ENCODE results near the gene FAT1.
A peak's percentile ranks its signal among the peaks of the same experiment; 100 is the strongest.

The FAT1 gene

GRCh38 chr4:186684220-186684619 lies 39.4 kb downstream of the FAT1 start:
- Histone ChIP-seq H3K4me2 (ENCODE audit: insufficient read depth, low read length, poor library complexity, severe bottlenecking) (no peak overlapping the region), H3K18ac (ENCODE audit: low read length) (no peak overlapping the region), H3K4me1 (ENCODE audit: control insufficient read depth in 2 of 2, insufficient read depth in 1 of 2, low read depth in 1 of 2, low read length in 2 of 2) (peaks cover 16 to 28% of the 10 kb centered on the region in 2 donors), H2AK5ac (ENCODE audit: low read depth, low read length) (no peak overlapping the region), H3K9ac (ENCODE audit: low read depth, low read length, poor library complexity) (no peak overlapping the region), H4K91ac (ENCODE audit: low read depth, low read length, poor library complexity) (no peak overlapping the region), H4K8ac (ENCODE audit: low read depth, low read length) (no peak overlapping the region), H3K4me3 (ENCODE audit: low read length in 2 of 2) (no peak overlapping the region), H3K9me3 (replicated peaks in 1 of 2; ENCODE audit: control insufficient read depth in 2 of 2, insufficient read depth in 1 of 2, low read depth in 1 of 2, low read length in 2 of 2) (peaks cover 0 to 5% of the 10 kb centered on the region in 2 donors), H3K14ac (ENCODE audit: low read length) (no peak overlapping the region), H2BK120ac (ENCODE audit: low read depth, low read length) (no peak overlapping the region), H2BK5ac (ENCODE audit: low read length) (no peak overlapping the region), H3K23ac (ENCODE audit: low read depth, low read length, poor library complexity) (no peak overlapping the region), H3K79me1 (ENCODE audit: low read depth, low read length) (peaks cover 2% of the 10 kb centered on the region), H3K27ac (replicated peaks; ENCODE audit: low read length) (no peak overlapping the region), H3K4ac (ENCODE audit: low read length) (no peak overlapping the region), H2BK15ac (ENCODE audit: low read length) (no peak overlapping the region), H3K36me3 (replicated peaks in 1 of 2; ENCODE audit: control insufficient read depth in 2 of 2, insufficient read depth in 2 of 2, low read length in 2 of 2) (peaks cover 6 to 28% of the 10 kb centered on the region in 2 donors), H2BK12ac (ENCODE audit: low read length) (no peak overlapping the region), H2AFZ (ENCODE audit: low read length) (no peak overlapping the region), H3K27me3 (ENCODE audit: control insufficient read depth in 3 of 3, insufficient read depth in 3 of 3, low read depth in 1 of 3, low read length in 3 of 3) (no peaks in the 10 kb centered on the region)
- no CpG with 5 or more reads among the region's 12 CpGs for WGBS, 2 donors (ENCODE audit: extremely low coverage in 2 of 2, insufficient read length in 2 of 2, insufficient replicate concordance in 1 of 2)
- no peak for DNase-seq (ENCODE audit: low spot score)

- Histone ChIP-seq H2BK120ac (ENCODE audit: low read depth, low read length) (no peak overlapping the region), H3K9ac (ENCODE audit: low read depth, low read length, poor library complexity) (no peak overlapping the region), H3K4ac (ENCODE audit: low read length) (no peak overlapping the region), H2BK5ac (ENCODE audit: low read length) (no peak overlapping the region), H3K36me3 (replicated peaks in 1 of 2; ENCODE audit: control insufficient read depth in 2 of 2, insufficient read depth in 2 of 2, low read length in 2 of 2) (peaks cover 6 to 31% of the 10 kb centered on the region in 2 donors), H3K4me1 (ENCODE audit: control insufficient read depth in 2 of 2, insufficient read depth in 1 of 2, low read depth in 1 of 2, low read length in 2 of 2) (peaks cover 9 to 11% of the 10 kb centered on the region in 2 donors), H2AFZ (ENCODE audit: low read length) (no peak overlapping the region), H3K9me3 (replicated peaks in 1 of 2; ENCODE audit: control insufficient read depth in 2 of 2, insufficient read depth in 1 of 2, low read depth in 1 of 2, low read length in 2 of 2) (peaks cover 0 to 5% of the 10 kb centered on the region in 2 donors), H3K23ac (ENCODE audit: low read depth, low read length, poor library complexity) (no peak overlapping the region), H3K18ac (ENCODE audit: low read length) (no peak overlapping the region), H3K4me2 (ENCODE audit: insufficient read depth, low read length, poor library complexity, severe bottlenecking) (no peak overlapping the region), H2BK15ac (ENCODE audit: low read length) (no peak overlapping the region), H2BK12ac (ENCODE audit: low read length) (no peak overlapping the region), H3K27me3 (ENCODE audit: control insufficient read depth in 3 of 3, insufficient read depth in 3 of 3, low read depth in 1 of 3, low read length in 3 of 3) (no peaks in the 10 kb centered on the region), H3K14ac (ENCODE audit: low read length) (no peak overlapping the region), H3K4me3 (ENCODE audit: low read length in 2 of 2) (no peak overlapping the region), H3K79me1 (ENCODE audit: low read depth, low read length) (peaks cover 2% of the 10 kb centered on the region), H3K27ac (replicated peaks; ENCODE audit: low read length) (no peak overlapping the region), H4K8ac (ENCODE audit: low read depth, low read length) (no peak overlapping the region), H2AK5ac (ENCODE audit: low read depth, low read length) (no peak overlapping the region), H4K91ac (ENCODE audit: low read depth, low read length, poor library complexity) (no peak overlapping the region)
- WGBS, 2 donors (ENCODE audit: extremely low coverage in 2 of 2, insufficient read length in 2 of 2, insufficient replicate concordance in 1 of 2), result no CpG with 5 or more reads among the region's 6 CpGs
- DNase-seq (ENCODE audit: low spot score), result no peak
Measured at GRCh38 chr4:186680641-186681040, 43.0 kb downstream of the FAT1 start.

- peaks cover 2% of the 10 kb centered on the region for H3K79me1 ChIP-seq (ENCODE audit: low read depth, low read length)
- peak overlapping the region; percentile 25 for H3K27ac ChIP-seq (replicated peaks; ENCODE audit: low read length)
- H2AK5ac ChIP-seq (ENCODE audit: low read depth, low read length), result no peak overlapping the region
- H3K14ac ChIP-seq (ENCODE audit: low read length), result no peak overlapping the region
- no peak overlapping the region for H3K4me2 ChIP-seq (ENCODE audit: insufficient read depth, low read length, poor library complexity, severe bottlenecking)
- no peak overlapping the region for H2BK12ac ChIP-seq (ENCODE audit: low read length)
- H3K4me3 ChIP-seq (ENCODE audit: low read length in 2 of 2), result no peak overlapping the region
- no peaks in the 10 kb centered on the region for H3K27me3 ChIP-seq (ENCODE audit: control insufficient read depth in 3 of 3, insufficient read depth in 3 of 3, low read depth in 1 of 3, low read length in 3 of 3)
- H2BK120ac ChIP-seq (ENCODE audit: low read depth, low read length), result no peak overlapping the region
- no peak overlapping the region for H3K23ac ChIP-seq (ENCODE audit: low read depth, low read length, poor library complexity)
- no peak overlapping the region for H4K91ac ChIP-seq (ENCODE audit: low read depth, low read length, poor library complexity)
- H2BK15ac ChIP-seq (ENCODE audit: low read length), result no peak overlapping the region
- no peaks in the 10 kb centered on the region for H3K9me3 ChIP-seq (replicated peaks in 1 of 2; ENCODE audit: control insufficient read depth in 2 of 2, insufficient read depth in 1 of 2, low read depth in 1 of 2, low read length in 2 of 2)
- H4K8ac ChIP-seq (ENCODE audit: low read depth, low read length), result no peak overlapping the region
- H3K18ac ChIP-seq (ENCODE audit: low read length), result no peak overlapping the region
- H2AFZ ChIP-seq (ENCODE audit: low read length), result no peak overlapping the region
- no peak for DNase-seq (ENCODE audit: low spot score)
- H3K4ac ChIP-seq (ENCODE audit: low read length), result no peak overlapping the region
- no peak overlapping the region for H2BK5ac ChIP-seq (ENCODE audit: low read length)
- H3K9ac ChIP-seq (ENCODE audit: low read depth, low read length, poor library complexity), result no peak overlapping the region
- H3K36me3 ChIP-seq (replicated peaks in 1 of 2; ENCODE audit: control insufficient read depth in 2 of 2, insufficient read depth in 2 of 2, low read length in 2 of 2), result peaks cover 0 to 27% of the 10 kb centered on the region in 2 donors
- peaks cover 4 to 6% of the 10 kb centered on the region in 2 donors for H3K4me1 ChIP-seq (ENCODE audit: control insufficient read depth in 2 of 2, insufficient read depth in 1 of 2, low read depth in 1 of 2, low read length in 2 of 2)
- WGBS, 2 donors (ENCODE audit: extremely low coverage in 2 of 2, insufficient read length in 2 of 2, insufficient replicate concordance in 1 of 2), result no CpG with 5 or more reads among the region's 1 CpG
Measured at GRCh38 chr4:186676531-186677161, 47.0 kb downstream of the FAT1 start.

GRCh38 chr4:186669735-186670134 lies 53.9 kb downstream of the FAT1 start:
- Histone ChIP-seq H3K18ac (ENCODE audit: low read length) (no peak overlapping the region), H2BK12ac (ENCODE audit: low read length) (no peak overlapping the region), H2BK15ac (ENCODE audit: low read length) (no peak overlapping the region), H3K4ac (ENCODE audit: low read length) (no peak overlapping the region), H2AK5ac (ENCODE audit: low read depth, low read length) (no peak overlapping the region), H4K91ac (ENCODE audit: low read depth, low read length, poor library complexity) (no peak overlapping the region), H3K4me3 (ENCODE audit: low read length in 2 of 2) (no peak overlapping the region), H4K8ac (ENCODE audit: low read depth, low read length) (no peak overlapping the region), H2AFZ (ENCODE audit: low read length) (no peak overlapping the region), H3K4me1 (ENCODE audit: control insufficient read depth in 2 of 2, insufficient read depth in 1 of 2, low read depth in 1 of 2, low read length in 2 of 2) (peaks cover 6 to 7% of the 10 kb centered on the region in 2 donors), H3K79me1 (ENCODE audit: low read depth, low read length) (no peaks in the 10 kb centered on the region), H3K27me3 (ENCODE audit: control insufficient read depth in 3 of 3, insufficient read depth in 3 of 3, low read depth in 1 of 3, low read length in 3 of 3) (no peaks in the 10 kb centered on the region), H3K36me3 (replicated peaks in 1 of 2; ENCODE audit: control insufficient read depth in 2 of 2, insufficient read depth in 2 of 2, low read length in 2 of 2) (peaks cover 2 to 59% of the 10 kb centered on the region in 2 donors), H3K23ac (ENCODE audit: low read depth, low read length, poor library complexity) (no peak overlapping the region), H3K9me3 (replicated peaks in 1 of 2; ENCODE audit: control insufficient read depth in 2 of 2, insufficient read depth in 1 of 2, low read depth in 1 of 2, low read length in 2 of 2) (peaks cover 2 to 10% of the 10 kb centered on the region in 2 donors), H2BK5ac (ENCODE audit: low read length) (no peak overlapping the region), H3K9ac (ENCODE audit: low read depth, low read length, poor library complexity) (no peak overlapping the region), H3K27ac (replicated peaks; ENCODE audit: low read length) (no peak overlapping the region), H2BK120ac (ENCODE audit: low read depth, low read length) (no peak overlapping the region), H3K4me2 (ENCODE audit: insufficient read depth, low read length, poor library complexity, severe bottlenecking) (no peak overlapping the region), H3K14ac (ENCODE audit: low read length) (no peak overlapping the region)
- no peak for DNase-seq (ENCODE audit: low spot score)
- WGBS, 2 donors (ENCODE audit: extremely low coverage in 2 of 2, insufficient read length in 2 of 2, insufficient replicate concordance in 1 of 2), result no CpG with 5 or more reads among the region's 5 CpGs
